Amygdala (tissue), 56 donors: ENCODE results near the gene FRRS1L.
A peak's percentile ranks its signal among the peaks of the same experiment; 100 is the strongest.

Source experiments
- DNase-seq, 56 donors: peaks; one replicate each; lab custom pipeline; 2025; lab: John Stamatoyannopoulos, UW

The FRRS1L gene

GRCh38 chr9:109110329-109111021, 56.6 kb downstream of the FRRS1L start:
- no peak for DNase-seq

- DNase-seq = no peak
These were observed 57.1 kb downstream of the FRRS1L start for GRCh38 chr9:109109967-109110328.

GRCh38 chr9:109108318-109108717, 58.7 kb downstream of the FRRS1L start:
- no peak for DNase-seq

GRCh38 chr9:109107402-109108240, 59.4 kb downstream of the FRRS1L start:
- no peak for DNase-seq

GRCh38 chr9:109101810-109102209, 65.2 kb downstream of the FRRS1L start:
- no peak for DNase-seq

- no peak for DNase-seq
These were observed 65.8 kb downstream of the FRRS1L start for GRCh38 chr9:109101202-109101595.

GRCh38 chr9:109100543-109101201, 66.4 kb downstream of the FRRS1L start:
- DNase-seq = no peak

GRCh38 chr9:109098960-109099308, 68.1 kb downstream of the FRRS1L start:
- peak in 1 of 56 donors; percentile 8 for DNase-seq

GRCh38 chr9:109098171-109098959, 68.7 kb downstream of the FRRS1L start:
- peak in 11 of 56 donors; percentile 1 to 35 (median 19) for DNase-seq

GRCh38 chr9:109097146-109097545, 69.9 kb downstream of the FRRS1L start:
- no peak for DNase-seq

- DNase-seq = no peak
These were observed 71.7 kb downstream of the FRRS1L start for GRCh38 chr9:109095321-109095720.

- DNase-seq = no peak
These were observed 72.8 kb downstream of the FRRS1L start for GRCh38 chr9:109094268-109094667.

- DNase-seq = no peak
These were observed 74.5 kb downstream of the FRRS1L start for GRCh38 chr9:109092587-109092986.

- DNase-seq = no peak
These were observed 74.9 kb downstream of the FRRS1L start for GRCh38 chr9:109092051-109092580.

GRCh38 chr9:109088221-109088620, 78.8 kb downstream of the FRRS1L start:
- DNase-seq = no peak

GRCh38 chr9:109087795-109088194, 79.3 kb downstream of the FRRS1L start:
- DNase-seq = no peak

GRCh38 chr9:109086221-109086620, 80.8 kb downstream of the FRRS1L start:
- no peak for DNase-seq

- no peak for DNase-seq
These were observed 81.5 kb downstream of the FRRS1L start for GRCh38 chr9:109085510-109085909.

- DNase-seq = no peak
These were observed 83.1 kb downstream of the FRRS1L start for GRCh38 chr9:109083813-109084405.

- no peak for DNase-seq
These were observed 83.9 kb downstream of the FRRS1L start for GRCh38 chr9:109083141-109083540.
